A172 (cell line): Measurements from ENCODE around the gene GRK2. TPM values are rescaled to one million over a fixed set of nuclear protein-coding genes. Genes with fewer than 3 reads are reported as not detected.
"Not testable (repeated sequence)": the region's sequence is repeated elsewhere in the genome, so short reads cannot be mapped to it uniquely, and the experiment has no call there.

Source experiments
- DNase-seq: peaks from one replicate; pipeline ENCODE4 v3.0.0-alpha.2; 2015; ENCODE audit warnings: low spot score
- total RNA-seq: library from RNA; depleted of rRNA; stranded (reverse); fragments of >200 nt; shearing (Covaris generic); gene quantifications from 2 replicates; pipeline ENCODE4 v1.2.3, GENCODE V29; 2014; rRNA removed

The GRK2 gene
- total RNA-seq, 1 experiment from 2014 or later = 44.6 TPM

DNA sequence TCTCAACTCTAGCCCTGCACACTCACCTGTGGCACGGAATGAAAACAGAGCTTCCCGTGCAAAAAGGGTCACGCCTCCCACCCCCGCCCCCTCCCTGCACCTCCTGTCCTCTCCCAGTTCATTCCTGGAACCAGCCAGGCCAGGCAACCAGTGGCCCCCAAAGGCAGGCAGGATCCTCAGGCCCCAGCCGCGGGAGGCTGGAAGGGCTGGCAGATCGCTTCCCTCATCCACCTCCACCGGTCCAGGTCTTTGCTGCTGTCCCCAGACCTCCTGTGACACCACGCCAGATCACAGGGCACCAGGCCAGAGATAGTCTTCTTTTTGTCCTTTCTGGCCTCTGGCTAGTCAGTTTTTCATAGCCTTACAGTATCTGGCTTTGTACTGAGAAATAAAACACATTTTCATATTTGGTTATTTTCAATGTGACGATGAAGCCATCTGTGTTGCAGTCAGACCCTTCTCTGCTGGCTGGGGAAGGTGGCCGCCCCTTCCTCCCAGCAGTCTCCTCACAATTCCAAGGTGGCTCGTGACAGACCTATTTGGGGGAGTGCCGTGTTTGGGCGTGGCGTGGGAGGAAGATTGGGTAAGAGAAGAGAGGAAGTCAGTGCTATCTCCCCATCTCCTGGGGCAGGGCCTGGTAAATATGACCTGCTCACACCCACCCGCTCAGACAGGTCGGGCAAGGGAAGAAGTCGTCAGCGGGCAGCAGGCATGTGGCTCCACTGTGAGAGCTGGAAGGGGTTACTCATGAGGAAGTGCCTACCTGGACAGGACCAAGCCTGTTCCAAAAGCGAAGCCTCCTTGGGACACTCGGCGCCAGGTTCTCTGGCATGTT, 46.1 kb downstream of the GRK2 start:
- DNase-seq = no peak

DNA sequence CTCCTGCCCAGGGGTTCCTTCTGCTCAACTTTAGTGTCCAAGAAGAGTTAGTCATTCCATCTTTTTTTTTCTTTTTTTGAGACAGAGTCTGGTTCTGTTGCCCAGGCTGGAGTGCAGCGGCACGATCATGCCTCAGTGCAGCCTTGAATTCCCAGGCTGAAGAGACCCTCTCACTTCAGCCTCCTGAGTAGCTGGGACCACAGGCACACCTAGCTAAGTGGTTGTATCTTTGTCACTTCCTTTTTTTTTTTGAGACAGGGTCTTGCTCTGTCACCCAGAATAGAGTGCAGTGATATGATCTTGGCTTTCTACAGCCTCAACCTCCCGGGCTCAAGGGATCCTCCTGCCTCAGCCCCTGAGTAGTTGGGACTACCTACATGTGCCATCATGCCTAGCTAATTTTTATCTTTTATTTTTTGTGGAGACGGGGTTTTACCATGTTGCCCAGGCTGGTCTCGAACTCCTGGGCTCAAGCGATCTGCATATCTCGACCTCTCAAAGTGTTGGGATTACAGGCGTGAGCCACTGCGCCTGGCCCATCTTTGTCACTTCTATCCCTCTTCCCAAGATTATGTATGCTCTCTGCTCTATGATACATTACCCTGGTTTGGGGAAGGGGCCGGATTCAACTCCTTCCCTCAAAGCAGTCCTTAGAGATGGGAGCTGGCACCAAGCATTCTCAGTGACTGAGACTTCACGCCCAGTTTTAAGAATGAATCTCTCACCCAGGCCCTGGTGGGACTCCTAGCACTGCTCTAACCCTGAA, 47.0 kb downstream of the GRK2 start:
- no peak for DNase-seq

DNA sequence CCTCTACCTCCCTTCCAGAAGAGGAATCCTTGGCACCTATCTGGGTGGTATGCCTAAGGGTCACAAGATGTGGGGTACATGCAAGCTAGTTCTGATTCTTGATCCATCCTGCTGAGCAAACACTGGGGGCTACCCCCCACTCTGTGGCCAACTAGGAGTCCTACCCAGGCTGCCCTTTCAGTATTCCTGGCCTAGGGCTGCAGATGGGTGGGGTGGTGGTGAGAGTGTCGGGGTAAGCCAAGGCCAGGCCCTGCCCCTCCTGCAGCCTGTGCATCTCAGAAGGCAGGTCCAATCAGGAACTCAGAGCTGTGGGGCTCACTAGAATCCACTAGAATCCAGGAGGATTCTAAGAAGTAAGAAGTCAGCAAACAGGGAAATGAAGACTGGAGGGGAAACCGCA, 47.9 kb downstream of the GRK2 start:
- no peak for DNase-seq

DNA sequence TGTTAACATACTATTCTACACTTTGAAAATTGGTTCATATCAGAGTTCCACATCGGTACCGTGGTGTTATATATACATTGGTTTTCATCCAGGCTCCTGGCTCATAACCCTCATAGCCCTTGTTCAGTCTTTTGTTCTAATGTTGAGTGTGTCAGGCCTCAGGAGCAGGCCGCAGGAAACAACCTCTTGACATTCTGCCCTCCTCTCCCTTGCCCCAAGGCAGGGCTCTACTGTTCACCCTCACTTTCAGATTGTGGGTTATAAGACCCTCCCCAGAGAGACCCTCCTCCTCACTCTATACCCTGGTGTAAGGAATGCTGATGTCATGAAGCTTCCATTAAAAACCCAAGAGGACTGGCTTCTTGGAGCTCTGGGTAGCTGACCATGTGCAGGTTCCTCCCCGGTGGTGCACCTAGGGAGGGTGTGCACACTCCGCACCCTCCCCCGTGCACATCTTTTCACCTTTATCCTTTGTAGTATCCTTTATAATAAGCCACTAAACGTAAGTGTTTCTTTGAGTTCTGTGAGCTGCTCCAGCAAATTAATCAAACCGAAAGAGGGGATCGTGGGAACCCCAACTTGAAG, 49.1 kb downstream of the GRK2 start:
- DNase-seq = no peak

GRCh38 chr11:67316882-67317204, 50.6 kb downstream of the GRK2 start:
- no peak for DNase-seq

DNA sequence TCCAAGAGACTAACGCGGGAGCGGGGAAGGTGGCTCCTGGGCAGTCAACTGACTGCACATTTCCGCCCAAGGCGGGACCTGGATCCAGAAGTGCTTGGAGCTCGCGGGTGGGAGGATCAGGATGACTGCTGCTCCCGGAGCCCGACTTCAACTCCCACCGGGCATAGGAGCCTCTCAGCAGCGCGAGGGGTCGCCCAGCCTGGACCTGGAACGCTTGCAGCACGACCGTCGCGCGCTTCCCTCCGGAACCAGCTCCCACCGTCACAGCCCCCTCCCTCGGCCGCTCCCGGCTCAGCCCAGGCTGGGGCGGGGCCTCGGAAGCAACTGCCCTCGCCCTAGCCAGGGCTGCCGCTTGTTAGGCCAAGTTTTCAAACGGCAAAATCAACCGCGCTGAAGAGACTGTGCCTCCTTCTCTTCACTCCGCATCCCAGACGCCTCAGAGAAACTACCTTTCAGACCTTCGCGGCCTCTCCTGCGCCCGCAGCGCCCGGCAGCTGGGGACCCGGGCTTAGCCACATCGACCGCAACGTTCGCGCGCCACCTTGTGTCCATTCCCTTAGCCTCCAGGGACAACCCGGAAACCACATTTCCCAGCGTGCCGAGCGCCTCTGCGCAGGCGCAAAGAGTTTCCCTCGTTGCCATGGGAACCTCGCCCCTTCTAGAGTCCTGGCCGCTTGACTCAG, 51.1 kb downstream of the GRK2 start:
- DNase-seq = peak; percentile 93

- DNase-seq = no peak
Observed at GRCh38 chr11:67317888-67318555, 51.7 kb downstream of the GRK2 start.

- not testable (repeated sequence) for DNase-seq
Observed at GRCh38 chr11:67318876-67319275, 52.6 kb downstream of the GRK2 start.

DNA sequence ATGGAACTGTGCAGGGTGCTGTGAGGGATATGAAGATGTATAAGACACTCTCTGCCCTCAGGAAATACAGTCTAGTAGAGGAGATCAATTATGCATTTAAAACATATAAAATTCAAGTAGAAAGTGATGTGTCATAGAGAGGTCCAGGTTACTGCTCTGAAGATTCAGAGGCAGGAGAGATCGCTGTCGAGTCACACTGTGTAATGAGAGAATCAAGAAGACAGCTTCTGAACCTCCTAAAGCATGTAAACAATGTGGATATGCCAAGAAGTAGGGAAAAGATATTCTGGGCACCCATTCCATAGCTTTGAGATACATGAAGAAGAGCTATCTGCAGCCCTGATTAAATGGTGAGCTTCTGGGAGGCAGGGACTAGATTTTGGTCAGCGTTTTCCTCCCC, 53.7 kb downstream of the GRK2 start:
- no peak for DNase-seq

DNA sequence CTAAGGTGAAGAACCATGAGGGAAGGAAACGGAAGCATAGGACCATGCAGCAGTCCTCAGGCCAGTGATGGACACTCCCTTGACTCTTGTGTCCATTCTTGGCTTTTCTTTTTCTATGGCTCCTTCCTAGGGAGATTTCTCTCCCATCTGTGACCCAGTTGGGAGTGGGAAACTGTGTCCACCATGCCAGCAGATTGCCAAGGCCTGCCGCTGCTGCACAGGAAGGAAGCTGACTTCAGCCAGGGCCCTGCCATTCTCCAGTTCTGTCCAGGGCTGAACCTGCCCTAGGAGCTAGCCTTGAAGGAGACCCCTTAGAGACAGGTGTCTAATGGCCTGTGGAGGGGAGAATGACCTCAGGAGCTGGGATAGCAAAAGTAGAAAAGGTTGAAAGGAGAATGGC, 54.4 kb downstream of the GRK2 start:
- no peak for DNase-seq

GRCh38 chr11:67321313-67321871, 55.1 kb downstream of the GRK2 start:
- DNase-seq = no peak

DNA sequence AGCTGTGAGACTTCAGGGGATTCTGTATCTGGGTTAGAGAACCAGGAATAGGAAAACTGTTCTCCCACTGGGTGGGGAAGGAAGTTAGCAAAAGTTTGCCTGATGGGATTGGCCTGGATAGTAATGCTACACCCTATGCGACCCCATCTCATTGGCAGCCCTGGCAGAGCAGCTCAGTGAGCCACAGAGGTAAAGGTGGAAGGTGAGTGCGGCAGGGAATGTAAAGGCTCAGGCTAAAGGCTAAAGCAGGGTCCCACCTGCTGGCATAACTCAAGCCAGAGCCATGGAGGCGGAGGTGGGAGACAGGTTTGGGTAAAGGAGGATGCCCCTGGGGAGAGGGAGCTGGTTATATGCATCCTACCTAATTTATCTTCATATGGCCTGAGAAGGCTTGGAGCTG, 55.8 kb downstream of the GRK2 start:
- DNase-seq = no peak

GRCh38 chr11:67323526-67323925, 57.3 kb downstream of the GRK2 start:
- DNase-seq = no peak

DNA sequence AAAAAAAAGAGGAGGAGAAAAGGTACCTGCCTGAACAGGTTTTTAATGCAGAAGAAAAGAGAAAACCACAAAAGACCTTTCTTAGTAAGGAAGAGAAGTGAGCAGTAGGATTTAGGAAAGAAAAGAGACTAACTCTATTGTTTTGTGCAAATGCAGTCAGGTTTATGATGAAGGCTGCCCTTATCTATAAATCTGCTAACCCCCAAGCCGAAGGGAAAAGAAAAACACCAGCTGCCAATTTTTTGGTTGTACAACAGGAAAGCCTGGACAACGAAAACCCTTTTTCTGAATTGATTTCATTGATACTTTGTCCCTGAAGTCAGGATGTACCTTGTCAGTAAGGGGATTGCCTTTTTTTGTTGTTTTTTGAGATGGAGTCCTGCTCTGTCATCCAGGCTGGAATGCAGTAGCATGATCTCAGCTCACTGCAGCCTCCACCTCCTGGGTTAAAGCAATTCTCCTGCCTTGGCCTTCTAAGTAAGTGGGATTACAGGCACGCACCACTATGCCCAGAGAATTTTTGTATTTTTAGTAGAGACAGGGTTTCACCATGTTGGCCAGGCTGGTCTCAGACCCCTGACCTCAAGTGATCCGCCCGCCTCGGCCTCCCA, 65.9 kb downstream of the GRK2 start:
- no peak for DNase-seq

Other genes starting within 250 kb of the GRK2 start
- gene SYT12, start 243.3 kb upstream of the GRK2 start, total RNA-seq = not detected in 2 replicates
- gene RHOD, start 209.6 kb upstream of the GRK2 start, total RNA-seq = 14.6 and 22.8 TPM in 2 replicates
- gene KDM2A, start 147.2 kb upstream of the GRK2 start, total RNA-seq = 18.2 and 27.9 TPM in 2 replicates
- 25.4 and 51.8 TPM in 2 replicates for gene ANKRD13D, start 22.8 kb downstream of the GRK2 start, total RNA-seq
- 3.2 and 10.0 TPM in 2 replicates for gene SSH3, start 37.1 kb downstream of the GRK2 start, total RNA-seq
- 75.8 and 96.0 TPM in 2 replicates for gene POLD4, start 87.1 kb downstream of the GRK2 start, total RNA-seq
- 7.5 and 8.1 TPM in 2 replicates for gene CLCF1, start 107.1 kb downstream of the GRK2 start, total RNA-seq
- 6.2 and 15.0 TPM in 2 replicates for gene RAD9A, start 125.5 kb downstream of the GRK2 start, total RNA-seq
- 192 and 217 TPM in 2 replicates for gene PPP1CA, start 135.4 kb downstream of the GRK2 start, total RNA-seq
- not detected in 2 replicates for gene TBC1D10C, start 137.6 kb downstream of the GRK2 start, total RNA-seq
- gene CARNS1, start 149.2 kb downstream of the GRK2 start, total RNA-seq = 0.05 TPM in 1 of 2 replicates, not detected in the other
- 83.6 and 89.8 TPM in 2 replicates for gene RPS6KB2, start 162.0 kb downstream of the GRK2 start, total RNA-seq
- gene PTPRCAP, start 171.2 kb downstream of the GRK2 start, total RNA-seq = 1.5 and 2.3 TPM in 2 replicates
- 108 and 116 TPM in 2 replicates for gene CORO1B, start 177.0 kb downstream of the GRK2 start, total RNA-seq
- not detected in 2 replicates for gene GPR152, start 186.3 kb downstream of the GRK2 start, total RNA-seq
- gene CABP4, start 188.9 kb downstream of the GRK2 start, total RNA-seq = not detected in 2 replicates
- 14.0 and 20.0 TPM in 2 replicates for gene TMEM134, start 202.8 kb downstream of the GRK2 start, total RNA-seq
- 95.8 and 99.9 TPM in 2 replicates for gene AIP, start 216.6 kb downstream of the GRK2 start, total RNA-seq
- 27.0 and 29.9 TPM in 2 replicates for gene PITPNM1, start 238.9 kb downstream of the GRK2 start, total RNA-seq
- 48.4 and 50.9 TPM in 2 replicates for gene CDK2AP2, start 241.7 kb downstream of the GRK2 start, total RNA-seq